Prostate gland (tissue), 2 donors: Measurements from ENCODE around the gene DAPK1.

ENCODE experiments used
- POLR2A ChIP-seq: fragments of 450-650 bp; IDR thresholded peaks from one replicate; pipeline ENCODE4 v1.6.1; 2016; ENCODE audit warnings: antibody characterized with exemption, mild to moderate bottlenecking
- POLR2AphosphoS5 ChIP-seq: sonication (generic); formaldehyde crosslinking; IDR thresholded peaks from one replicate; pipeline ENCODE4 v1.6.1; 2017; ENCODE audit warnings: antibody characterized with exemption
- TF ChIP-seq, protein P1 (sequence below), 4 experiments: fragments of 200-600 bp in 2 of 4; fragments of 450-650 bp in 2 of 4; sonication (generic) in 2 of 4; IDR thresholded peaks; 1 replicate in 3 of 4; 2 replicates in 1 of 4; pipeline ENCODE4 v1.5.1; 2016 to 2019; ENCODE audit warnings: antibody characterized with exemption in 4 of 4, mild to moderate bottlenecking in 2 of 4, moderate library complexity in 2 of 4

GRCh38 chr9:87722393-87723088 lies 224.9 kb downstream of the DAPK1 start:
- TF ChIP-seq POLR2A, result no peak
- TF ChIP-seq, protein P1, sequence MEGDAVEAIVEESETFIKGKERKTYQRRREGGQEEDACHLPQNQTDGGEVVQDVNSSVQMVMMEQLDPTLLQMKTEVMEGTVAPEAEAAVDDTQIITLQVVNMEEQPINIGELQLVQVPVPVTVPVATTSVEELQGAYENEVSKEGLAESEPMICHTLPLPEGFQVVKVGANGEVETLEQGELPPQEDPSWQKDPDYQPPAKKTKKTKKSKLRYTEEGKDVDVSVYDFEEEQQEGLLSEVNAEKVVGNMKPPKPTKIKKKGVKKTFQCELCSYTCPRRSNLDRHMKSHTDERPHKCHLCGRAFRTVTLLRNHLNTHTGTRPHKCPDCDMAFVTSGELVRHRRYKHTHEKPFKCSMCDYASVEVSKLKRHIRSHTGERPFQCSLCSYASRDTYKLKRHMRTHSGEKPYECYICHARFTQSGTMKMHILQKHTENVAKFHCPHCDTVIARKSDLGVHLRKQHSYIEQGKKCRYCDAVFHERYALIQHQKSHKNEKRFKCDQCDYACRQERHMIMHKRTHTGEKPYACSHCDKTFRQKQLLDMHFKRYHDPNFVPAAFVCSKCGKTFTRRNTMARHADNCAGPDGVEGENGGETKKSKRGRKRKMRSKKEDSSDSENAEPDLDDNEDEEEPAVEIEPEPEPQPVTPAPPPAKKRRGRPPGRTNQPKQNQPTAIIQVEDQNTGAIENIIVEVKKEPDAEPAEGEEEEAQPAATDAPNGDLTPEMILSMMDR (IDR thresholded peaks at IDR 0.05), result no peak
- TF ChIP-seq POLR2AphosphoS5, result no peak
